ENCODE data around the gene OTX2. TPM values are rescaled to one million over a fixed set of nuclear protein-coding genes. Genes with fewer than 3 reads are reported as not detected.

Gene OTX2
- total and polyA plus RNA-seq, 2 of the 13 experiments (the other 11 are each of a cell fraction or from before 2014, with no cell fraction given): not detected

GRCh38 chr14:56829151-56829550 is 18.9 kb upstream of the OTX2 start:
- ATAC-seq: no peak
- CTCF ChIA-PET (ENCODE audit: low intra/inter-chr PET ratio, low total read pairs): no interaction called here
- intact Hi-C loops (cut with micrococcal nuclease; ENCODE audit: unreplicated experiment): no loop called here
- H3K27ac ChIP-seq (ENCODE audit: extremely low read length, insufficient read depth, low read length): no peak overlapping the region
- POLR2A ChIA-PET: no interaction called here
- H3K79me2 ChIP-seq (ENCODE audit: insufficient read depth, low read length): no peaks in the 10 kb centered on the region
- no peak overlapping the region for H3K4me2 ChIP-seq (ENCODE audit: low read depth, low read length)
- no peaks in the 10 kb centered on the region for H3K9me3 ChIP-seq (ENCODE audit: low read length)
- H2AFZ ChIP-seq (ENCODE audit: low read length): no peak overlapping the region
- H3K4me3 ChIP-seq (replicated peaks in 1 of 3; ENCODE audit: insufficient read depth in 1 of 3, low read depth in 2 of 3, low read length in 3 of 3): no peak overlapping the region
- no peaks in the 10 kb centered on the region for H3K36me3 ChIP-seq (replicated peaks in 1 of 2; ENCODE audit: control insufficient read depth in 1 of 2, insufficient read depth in 2 of 2, low read length in 2 of 2)
- TF ChIP-seq ZNF720 (CRISPR knock-in tag; IDR thresholded peaks at IDR 0.05) (no peak), CREBL2 (CRISPR knock-in tag; IDR thresholded peaks at IDR 0.05; ENCODE audit: borderline replicate concordance) (no peak), MXD3 (CRISPR knock-in tag; IDR thresholded peaks at IDR 0.05) (no peak), MLXIP (CRISPR knock-in tag; IDR thresholded peaks at IDR 0.05; ENCODE audit: borderline replicate concordance) (no peak), TAF1 (CRISPR knock-in tag; IDR thresholded peaks at IDR 0.05) (no peak), ZNF335 (CRISPR knock-in tag; IDR thresholded peaks at IDR 0.05) (no peak), MED13 (CRISPR knock-in tag; IDR thresholded peaks at IDR 0.05) (no peak), PHF21A (CRISPR knock-in tag; IDR thresholded peaks at IDR 0.05) (no peak), ZNF841 (CRISPR knock-in tag; IDR thresholded peaks at IDR 0.05; ENCODE audit: borderline replicate concordance) (no peak)
- no peaks in the 10 kb centered on the region for H4K20me1 ChIP-seq (ENCODE audit: insufficient read depth, low read length)
- no peak for DNase-seq (ENCODE audit: low spot score)
- in situ Hi-C loops (cut with HindIII; ENCODE audit: extremely low pct_ligation_motif_present, low pct_unique_long_range_greater_than_20kb): no loop called here
- no peak overlapping the region for H3K9ac ChIP-seq (ENCODE audit: insufficient read depth, low read depth, low read length)
- no peak for FAIRE-seq
- H3K27me3 ChIP-seq (ENCODE audit: control insufficient read depth in 1 of 2, insufficient read depth in 2 of 2, low read length in 2 of 2): no peaks in the 10 kb centered on the region; a peak in 1 of 5 replicates
- H3K4me1 ChIP-seq (ENCODE audit: insufficient read depth, low read length): no peaks in the 10 kb centered on the region
- WGBS (ENCODE audit: low lambda C conversion rate): 46% methylated on average over 4 of the region's 4 CpGs
- no TSS peak for BruUV-seq (replicated peaks)

Data from HepG2 (cell line).